GM12892 (cell line): ENCODE results near the gene TSNAXIP1.

Experiments
- DNase-seq: peaks from one replicate; pipeline ENCODE4 v3.0.0; 2011; ENCODE audit not compliant: insufficient read length
- FAIRE-seq: peaks from 2 replicates; lab custom pipeline; 2011; peaks lifted over from hg19 to GRCh38; lab: Jason Lieb, UNC
- POLR2A ChIP-seq: IDR thresholded peaks from 2 replicates; pipeline ENCODE4 v1.6.1; 2011; ENCODE audit warnings: low read depth, low read length, control low read depth
- POLR2AphosphoS5 ChIP-seq: IDR thresholded peaks from 2 replicates; pipeline ENCODE4 v1.6.1; 2011; ENCODE audit warnings: low read depth, low read length, control low read depth
- TAF1 ChIP-seq: IDR thresholded peaks from 2 replicates; pipeline ENCODE4 v1.6.1; 2011; ENCODE audit warnings: low read depth, mild to moderate bottlenecking, control low read depth, low read length, borderline replicate concordance

TSNAXIP1 gene

DNA sequence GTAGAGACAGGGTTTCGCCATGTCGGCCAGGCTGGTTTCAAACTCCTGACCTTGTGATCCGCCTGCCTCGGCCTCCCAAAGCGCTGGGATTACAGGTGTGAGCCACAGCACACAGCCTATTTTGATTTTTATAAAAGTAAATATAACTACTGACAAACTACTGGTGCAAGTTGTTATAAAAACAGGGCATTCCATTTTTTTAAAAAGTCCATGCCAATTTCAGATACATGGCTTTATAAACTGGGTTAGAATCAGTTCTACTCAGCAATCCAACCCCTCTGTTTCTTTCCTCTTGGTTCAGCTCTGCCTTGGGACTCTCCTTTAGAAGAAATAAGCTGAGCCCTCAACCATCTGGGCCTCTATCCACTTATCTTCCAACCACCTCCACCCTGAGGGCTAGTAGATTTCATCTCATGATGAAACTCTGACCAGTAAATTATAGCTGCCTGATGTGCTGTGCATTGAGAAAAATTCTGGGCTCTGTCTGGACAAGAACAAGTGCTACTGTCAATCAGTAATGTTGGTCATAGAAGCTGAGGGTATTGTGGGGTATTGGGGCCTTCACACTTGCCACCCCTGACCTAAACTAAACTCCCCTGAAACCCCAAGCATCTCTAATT, 10.5 kb upstream of the TSNAXIP1 start:
- DNase-seq: no peak
- TF ChIP-seq POLR2A: no peak
- no peak for TF ChIP-seq TAF1
- TF ChIP-seq POLR2AphosphoS5: no peak
- no peak for FAIRE-seq

DNA sequence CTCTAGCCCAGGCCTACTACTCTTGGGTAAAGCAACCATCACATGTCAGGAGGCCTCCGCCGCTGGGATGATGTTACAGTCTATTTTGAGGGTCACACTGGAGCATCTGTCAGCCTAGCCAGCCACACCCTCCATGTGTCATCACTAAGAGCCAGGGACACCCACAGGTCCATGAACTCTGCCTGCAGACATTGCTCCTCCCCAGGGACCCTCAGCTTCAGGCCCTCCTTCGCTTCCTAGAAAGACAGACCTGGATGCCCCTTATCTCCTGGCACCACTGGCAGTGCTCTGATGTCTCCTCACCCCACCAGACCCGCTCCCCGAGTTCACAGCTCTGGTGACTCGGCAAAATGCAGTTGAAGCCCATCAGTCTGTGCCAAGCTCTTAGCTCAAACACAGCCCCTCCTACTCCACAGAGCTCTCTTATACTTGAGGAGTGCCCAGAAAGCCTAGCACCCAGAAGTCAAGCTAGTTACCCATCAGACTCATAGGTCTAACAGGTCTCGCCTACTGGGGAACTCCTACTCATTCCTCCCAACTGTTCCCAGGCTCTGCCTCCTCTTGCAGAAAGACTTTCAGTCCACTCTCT, 6.3 kb upstream of the TSNAXIP1 start:
- FAIRE-seq: no peak
- no peak for DNase-seq
- TF ChIP-seq POLR2A: no peak
- no peak for TF ChIP-seq TAF1
- no peak for TF ChIP-seq POLR2AphosphoS5

DNA sequence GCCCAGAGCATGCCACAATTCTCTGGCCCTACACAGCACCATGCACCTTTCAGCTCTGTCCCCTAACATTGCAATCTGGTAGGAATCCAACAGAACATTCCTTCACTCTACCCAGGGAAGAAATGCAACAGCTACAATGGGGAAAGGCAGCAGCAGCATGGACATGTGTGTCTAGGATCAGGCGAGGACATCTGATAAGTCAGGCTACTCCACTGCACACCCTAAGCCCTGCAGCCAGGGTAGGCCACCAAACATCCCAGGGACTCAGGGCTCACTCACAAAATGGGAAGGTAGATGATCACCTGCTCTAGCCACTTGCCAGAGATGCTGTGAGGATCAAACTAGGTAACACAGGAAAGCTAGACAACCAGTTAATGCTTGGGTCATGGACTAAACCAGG, 5.4 kb upstream of the TSNAXIP1 start:
- DNase-seq (no peak), FAIRE-seq (no peak)
- no peak for TF ChIP-seq TAF1
- no peak for TF ChIP-seq POLR2A
- no peak for TF ChIP-seq POLR2AphosphoS5

DNA sequence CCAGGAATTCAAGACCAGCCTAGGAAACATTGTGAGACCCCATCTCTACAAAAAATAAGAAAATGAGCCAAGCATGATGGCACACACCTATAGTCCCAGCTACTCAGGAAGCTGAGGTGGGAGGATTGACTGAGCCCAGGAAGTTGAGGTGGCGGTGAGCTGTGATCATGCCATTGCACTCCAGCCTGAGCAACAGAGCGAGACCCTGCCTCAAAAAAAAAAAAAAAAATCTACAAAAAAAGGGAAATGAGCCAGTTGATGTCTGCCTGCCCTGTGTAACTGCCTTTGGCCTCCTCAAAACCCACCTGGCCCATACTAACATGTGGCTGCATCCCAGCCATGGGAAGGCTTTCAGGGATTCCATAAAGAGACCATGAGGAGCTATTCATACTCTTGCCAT, 4.8 kb upstream of the TSNAXIP1 start:
- no peak for DNase-seq
- no peak for TF ChIP-seq TAF1
- peak; percentile 30 for FAIRE-seq

DNA sequence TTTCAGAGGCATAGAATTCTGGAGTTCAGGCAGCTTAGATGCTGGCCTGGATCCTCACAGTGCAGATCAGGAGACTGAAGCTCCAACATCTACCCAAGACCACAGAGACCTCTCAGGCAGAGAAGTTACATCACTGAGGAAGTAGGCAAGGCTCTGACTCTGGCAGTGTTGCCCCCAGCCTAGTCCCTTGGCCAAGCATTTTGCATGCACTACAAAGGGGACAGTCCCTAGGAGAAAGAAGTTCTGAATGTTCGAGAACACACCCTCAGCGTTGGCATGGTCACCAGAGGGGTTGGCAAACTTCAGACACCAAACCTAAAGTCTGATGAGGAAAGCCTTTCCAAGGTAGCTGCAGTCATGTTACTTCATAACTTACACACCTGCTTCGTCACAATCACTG, 2.8 kb upstream of the TSNAXIP1 start:
- DNase-seq: no peak
- no peak for FAIRE-seq
- TF ChIP-seq POLR2AphosphoS5: no peak
- TF ChIP-seq POLR2A: no peak
- no peak for TF ChIP-seq TAF1

DNA sequence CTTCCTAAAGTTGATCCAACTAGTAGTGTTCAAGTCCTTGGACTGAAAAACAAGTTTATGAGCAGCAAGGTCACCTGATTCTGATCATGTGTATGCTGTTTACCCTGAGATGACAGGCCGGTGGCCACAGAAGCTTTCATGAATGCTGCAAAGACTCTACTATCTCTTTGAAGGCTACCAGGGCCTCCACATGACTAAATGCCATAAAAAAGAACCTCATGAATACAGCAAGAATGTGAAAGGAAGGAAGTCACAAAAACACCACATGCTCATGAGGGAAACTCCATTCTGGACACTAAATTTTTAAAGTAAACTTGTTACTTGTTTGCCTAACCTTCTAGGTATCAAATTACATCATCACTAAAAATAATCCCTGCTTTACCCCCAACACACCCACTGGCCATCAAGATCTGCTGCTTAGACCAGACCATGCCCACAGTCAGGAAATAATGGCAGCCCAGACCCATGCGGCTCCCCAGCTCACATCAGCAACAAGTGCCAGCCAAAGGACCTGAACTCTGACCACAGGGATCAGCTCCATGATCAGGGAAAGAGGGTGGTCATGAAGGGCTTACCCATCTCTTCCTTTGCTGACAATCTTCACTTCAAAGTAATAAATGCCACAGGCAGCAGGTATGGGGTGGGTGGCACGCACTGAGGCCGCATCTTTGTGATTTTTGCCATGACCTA, 1.7 kb upstream of the TSNAXIP1 start:
- no peak for DNase-seq
- FAIRE-seq: peak; percentile 38
- no peak for TF ChIP-seq POLR2A
- TF ChIP-seq TAF1: no peak
- TF ChIP-seq POLR2AphosphoS5: no peak

DNA sequence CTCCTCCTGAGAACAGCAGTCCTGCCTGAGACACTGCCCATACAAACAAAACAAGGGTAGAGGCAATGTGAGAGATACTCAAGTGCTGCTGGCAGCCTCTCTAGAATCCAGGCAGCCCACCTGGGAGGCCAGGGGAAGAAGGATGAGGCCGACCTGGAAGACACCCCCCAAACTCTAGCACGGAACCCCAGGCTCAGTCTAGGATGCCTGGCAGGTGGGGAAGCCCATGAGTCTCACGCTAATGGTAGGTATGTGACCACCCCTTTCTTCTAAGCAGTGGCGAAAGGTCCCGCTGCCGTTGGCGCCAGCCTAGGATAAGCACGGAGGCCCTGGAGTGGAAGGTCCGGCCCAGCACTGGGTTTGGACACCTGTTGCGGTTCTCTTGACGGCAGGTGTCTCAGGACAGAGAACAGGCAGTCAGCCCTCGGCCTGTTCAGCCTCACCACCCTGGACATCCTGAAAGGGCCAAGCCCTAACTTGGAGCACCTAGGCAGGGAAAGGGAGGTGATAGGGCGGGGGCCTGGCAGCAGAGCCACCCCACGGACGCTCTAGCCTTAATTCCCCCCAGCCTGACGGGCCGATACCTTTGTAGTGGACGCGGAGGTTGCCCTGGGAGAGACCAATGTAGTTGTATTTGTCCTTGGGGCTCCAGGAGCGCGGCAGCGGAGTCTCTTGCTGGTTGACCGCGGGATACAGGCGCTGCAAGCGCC, 816 bp upstream of the TSNAXIP1 start:
- TF ChIP-seq TAF1 (no peak), POLR2A (no peak), POLR2AphosphoS5 (no peak)
- no peak for FAIRE-seq
- DNase-seq: no peak

DNA sequence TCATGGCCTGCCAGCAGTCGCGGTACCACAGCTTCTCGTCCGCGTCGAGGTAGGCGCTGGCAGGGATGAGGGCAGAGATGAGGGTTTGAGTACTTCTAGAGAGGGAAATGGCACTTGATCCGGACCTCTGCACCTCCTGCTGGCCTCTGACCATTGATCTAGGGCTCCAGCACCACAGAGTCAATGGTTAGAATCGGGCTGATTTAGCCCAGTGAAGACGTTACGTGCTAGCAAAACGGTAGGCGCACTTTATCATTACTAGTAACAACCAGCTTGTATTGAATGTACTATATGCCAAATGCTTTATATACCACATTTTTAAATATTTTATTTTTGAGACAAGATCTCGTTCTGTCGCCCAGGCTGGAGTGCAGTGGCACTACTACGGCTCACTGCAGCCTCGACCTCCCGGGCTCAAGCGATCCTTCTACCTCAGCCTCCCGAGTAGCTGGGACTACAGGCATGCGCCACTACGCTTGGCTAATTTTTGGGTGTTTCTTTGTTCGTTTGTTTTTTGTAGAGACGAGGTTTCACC, 526 bp downstream of the TSNAXIP1 start:
- TF ChIP-seq POLR2A (no peak), POLR2AphosphoS5 (no peak), TAF1 (no peak)
- DNase-seq (no peak), FAIRE-seq (no peak)

DNA sequence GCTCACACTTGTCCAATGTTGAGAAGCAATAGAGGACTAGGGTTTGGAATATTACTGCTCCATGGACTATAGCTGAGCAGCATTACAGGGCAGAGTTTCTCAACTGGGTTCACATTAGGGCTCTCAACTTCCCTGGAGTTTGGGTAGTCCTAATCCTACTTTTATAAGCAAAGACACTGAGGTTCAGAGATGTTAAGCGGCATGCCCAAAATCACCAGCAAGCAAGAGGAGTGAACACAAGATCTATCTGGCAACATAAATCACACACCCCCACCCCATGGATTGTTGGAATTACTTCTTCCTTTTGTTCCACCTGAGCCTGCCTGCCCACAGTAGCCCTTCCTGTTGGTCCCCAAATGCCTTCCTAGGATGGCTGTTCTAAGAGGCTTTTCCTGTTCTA, 5.2 kb downstream of the TSNAXIP1 start:
- DNase-seq (no peak), FAIRE-seq (no peak)
- TF ChIP-seq POLR2AphosphoS5: no peak
- no peak for TF ChIP-seq TAF1
- no peak for TF ChIP-seq POLR2A

DNA sequence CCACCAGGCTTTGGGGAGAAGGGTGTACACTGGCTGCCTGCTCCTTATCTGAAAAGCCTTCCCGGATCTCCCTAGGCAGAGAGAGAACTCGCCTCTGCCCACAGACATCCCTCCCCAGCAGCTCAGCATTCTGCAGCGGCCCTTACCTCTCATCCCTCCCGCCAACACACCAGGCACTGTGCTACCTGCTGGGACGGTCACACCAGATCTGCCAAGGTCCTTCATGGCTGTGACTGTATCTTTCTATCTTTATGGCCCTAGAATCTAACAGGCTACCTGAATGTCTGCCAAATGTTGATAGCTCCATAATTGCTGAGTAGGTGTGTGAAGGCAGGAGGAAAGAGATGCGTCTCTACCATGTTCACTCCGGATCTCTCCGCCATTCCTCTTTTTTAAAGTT, 7.9 kb downstream of the TSNAXIP1 start:
- FAIRE-seq (no peak), DNase-seq (no peak)
- TF ChIP-seq POLR2AphosphoS5 (no peak), TAF1 (no peak)

DNA sequence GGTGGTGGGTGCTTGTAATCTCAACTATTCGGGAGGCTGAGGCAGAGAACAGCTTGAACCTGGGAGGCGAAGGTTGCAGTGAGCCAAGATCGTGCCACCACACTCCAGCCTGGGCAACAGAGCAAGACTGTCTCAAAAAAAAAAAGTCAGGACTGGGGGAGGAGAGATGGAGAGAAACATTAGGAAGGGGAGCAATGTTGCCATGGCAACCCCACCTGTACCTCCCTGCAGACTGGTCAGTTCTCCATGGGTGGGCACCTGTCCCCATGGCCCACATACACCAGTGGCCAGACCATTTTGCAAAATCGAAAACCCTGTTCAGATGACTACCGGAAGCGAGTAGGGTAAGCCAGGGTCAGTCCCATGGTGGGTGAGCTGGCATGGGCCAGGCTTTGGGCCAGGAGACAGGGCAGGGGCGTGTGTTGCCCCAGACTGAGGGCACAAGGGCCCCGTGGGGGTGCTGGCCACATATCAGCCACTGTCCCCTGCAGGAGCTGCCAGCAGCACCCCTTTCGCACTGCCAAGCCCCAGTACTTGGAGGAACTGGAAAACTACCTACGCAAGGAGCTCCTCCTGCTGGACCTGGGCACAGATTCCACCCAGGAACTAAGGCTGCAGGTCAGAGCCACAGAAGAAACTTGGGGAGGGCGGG, 14.0 kb downstream of the TSNAXIP1 start:
- DNase-seq: no peak
- FAIRE-seq: no peak
- TF ChIP-seq POLR2AphosphoS5: no peak
- TF ChIP-seq POLR2A: no peak
- TF ChIP-seq TAF1: no peak
